Mesodermal cell (in vitro differentiated cells): ENCODE results near the gene TMEM240.
A peak's percentile ranks its signal among the peaks of the same experiment; 100 is the strongest.
"Not testable (repeated sequence)": the region's sequence is repeated elsewhere in the genome, so short reads cannot be mapped to it uniquely, and the experiment has no call there.

Experiments used
- H3K27ac ChIP-seq: 2 replicates; pipeline ENCODE4 v1.7.0; 2013; ENCODE audit warnings: mild to moderate bottlenecking, low read depth, low read length, moderate library complexity; ENCODE audit not compliant: severe bottlenecking
- H3K36me3 ChIP-seq: 2 replicates; pipeline ENCODE4 v1.7.1; 2013; ENCODE audit warnings: mild to moderate bottlenecking, low read length, moderate library complexity; ENCODE audit not compliant: control insufficient read depth, insufficient read depth
- H3K4me1 ChIP-seq: one replicate; pipeline ENCODE4 v1.7.1; 2013; ENCODE audit warnings: mild to moderate bottlenecking, low read length; ENCODE audit not compliant: insufficient read depth, control insufficient read depth, poor library complexity, severe bottlenecking
- H3K4me3 ChIP-seq: 2 replicates; pipeline ENCODE4 v1.7.0; 2013; ENCODE audit warnings: low read length, control low read depth, mild to moderate bottlenecking; ENCODE audit not compliant: insufficient read depth, poor library complexity, severe bottlenecking; ENCODE audit errors: extremely low read depth
- H3K9me3 ChIP-seq: 2 replicates; pipeline ENCODE4 v1.7.1; 2013; ENCODE audit warnings: mild to moderate bottlenecking, low read length, moderate library complexity; ENCODE audit not compliant: control insufficient read depth
- WGBS, 2 experiments: methylation state at CpG; one replicate each; pipeline ENCODE4 v1.1.5; 2013; ENCODE audit warnings: missing lambda C conversion rate in 2 of 2; ENCODE audit not compliant: insufficient coverage in 2 of 2; 5-methylcytosine and 5-hydroxymethylcytosine counted together

The TMEM240 gene

DNA sequence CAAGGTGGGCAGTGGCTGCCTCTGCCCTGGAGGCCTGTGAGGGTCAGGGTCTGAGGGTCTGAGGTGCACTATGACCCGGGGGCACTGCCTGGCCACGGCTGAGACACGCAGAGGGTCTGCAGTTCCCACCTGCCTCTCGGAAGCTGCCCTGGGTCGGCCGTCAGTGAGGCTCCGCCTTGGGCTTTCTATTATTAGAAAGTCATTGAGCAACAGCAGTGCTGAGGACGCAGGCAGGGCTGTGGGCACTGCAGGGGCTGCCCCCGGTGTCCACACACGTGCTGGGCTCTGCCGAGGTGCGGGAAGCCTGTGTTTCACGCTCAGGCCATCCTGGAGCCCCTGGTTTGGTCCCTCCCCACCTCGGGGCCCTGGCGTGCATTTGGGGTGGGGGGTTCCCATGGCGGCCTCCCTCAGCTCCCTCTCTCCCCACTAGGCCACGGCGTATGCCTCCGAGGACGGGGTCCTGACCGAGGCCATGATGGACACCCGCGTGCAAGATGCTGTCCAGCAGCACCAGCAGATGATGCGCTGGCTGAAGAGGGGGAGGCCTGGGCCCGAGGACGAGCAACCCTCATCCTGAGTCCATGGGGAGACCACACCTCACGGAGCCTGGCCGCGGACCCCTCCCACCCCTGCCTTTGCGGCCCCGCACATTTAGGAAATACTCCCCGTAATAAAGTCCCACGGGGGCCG is 31.5 kb downstream of the TMEM240 start:
- not testable (repeated sequence) for H3K27ac ChIP-seq, H3K36me3 ChIP-seq, H3K4me1 ChIP-seq, H3K4me3 ChIP-seq, H3K9me3 ChIP-seq
- WGBS, 2 experiments = 87 to 100% methylated on average over 7 to 9 of the region's 34 CpGs

DNA sequence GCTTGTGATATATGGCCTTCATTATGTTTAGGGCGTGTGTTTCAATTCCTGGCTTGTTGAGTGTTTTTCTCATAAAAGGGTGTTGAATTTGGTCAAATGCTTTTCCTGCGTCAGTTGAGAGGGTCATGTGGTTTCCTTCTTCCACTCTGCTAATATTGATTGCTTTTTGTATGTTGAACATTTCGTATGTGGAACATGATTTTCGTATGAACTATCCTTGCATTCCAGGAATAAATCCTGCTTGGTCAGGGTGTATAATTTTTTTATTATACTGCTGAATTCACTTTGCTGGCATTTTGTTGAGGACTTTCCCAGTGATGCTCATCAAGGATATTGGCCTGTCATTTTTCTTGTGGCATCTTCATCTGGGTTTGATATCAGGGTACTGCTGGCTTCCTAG is 33.1 kb downstream of the TMEM240 start:
- H3K4me1 ChIP-seq = no peaks in the 10 kb centered on the region
- no peaks in the 10 kb centered on the region for H3K36me3 ChIP-seq
- no peak overlapping the region for H3K27ac ChIP-seq
- no peak overlapping the region for H3K4me3 ChIP-seq
- H3K9me3 ChIP-seq = no peaks in the 10 kb centered on the region
- WGBS, 2 experiments = 93 to 95% methylated on average over 4 of the region's 4 CpGs

DNA sequence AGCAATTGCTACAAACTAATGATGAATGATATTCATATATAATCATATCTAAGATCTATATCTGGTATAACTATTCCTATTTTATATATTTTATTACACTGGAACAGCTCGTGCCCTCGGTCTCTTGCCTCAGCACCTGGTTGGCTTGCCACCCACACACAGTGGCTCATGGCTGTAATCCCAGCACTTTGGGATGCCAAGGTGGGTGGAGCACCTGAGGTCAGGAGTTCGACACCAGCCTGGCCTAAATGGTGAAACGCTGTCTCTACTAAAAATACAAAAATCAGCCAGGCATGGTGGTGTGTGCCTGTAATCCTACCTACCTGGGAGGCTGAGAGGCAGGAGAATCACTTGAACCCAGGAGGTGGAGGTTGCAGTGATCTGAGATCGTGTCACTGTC is 34.6 kb downstream of the TMEM240 start:
- WGBS, 2 experiments = 88 to 92% methylated on average over 2 to 4 of the region's 5 CpGs
- H3K4me1 ChIP-seq, H3K27ac ChIP-seq, H3K4me3 ChIP-seq, H3K9me3 ChIP-seq, H3K36me3 ChIP-seq: not testable (repeated sequence)

DNA sequence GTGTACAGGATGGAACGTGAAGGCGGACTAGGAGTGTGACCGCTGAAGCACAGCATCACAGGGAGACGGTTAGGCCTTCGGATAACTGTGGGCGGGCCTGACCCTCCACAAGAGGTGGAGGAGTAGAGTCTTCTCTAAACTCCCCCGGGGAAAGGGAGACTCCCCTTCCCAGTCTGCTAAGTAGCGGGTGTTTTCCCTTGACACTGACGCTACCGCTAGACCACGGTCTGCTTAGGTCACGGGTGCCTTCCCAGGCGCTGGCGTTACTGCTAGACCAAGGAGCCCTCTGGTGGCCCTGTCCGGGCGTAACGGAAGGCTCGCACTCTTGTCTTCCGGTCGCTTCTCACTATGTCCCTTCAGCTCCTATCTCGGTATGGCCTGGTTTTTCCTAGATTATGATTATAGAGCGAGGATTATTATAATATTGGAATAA is 35.0 kb downstream of the TMEM240 start:
- not testable (repeated sequence) for H3K4me1 ChIP-seq, H3K4me3 ChIP-seq, H3K9me3 ChIP-seq, H3K36me3 ChIP-seq
- H3K27ac ChIP-seq = peak overlapping the region; percentile 36
- no CpG with 5 or more reads among the region's 22 CpGs for WGBS, 2 experiments

DNA sequence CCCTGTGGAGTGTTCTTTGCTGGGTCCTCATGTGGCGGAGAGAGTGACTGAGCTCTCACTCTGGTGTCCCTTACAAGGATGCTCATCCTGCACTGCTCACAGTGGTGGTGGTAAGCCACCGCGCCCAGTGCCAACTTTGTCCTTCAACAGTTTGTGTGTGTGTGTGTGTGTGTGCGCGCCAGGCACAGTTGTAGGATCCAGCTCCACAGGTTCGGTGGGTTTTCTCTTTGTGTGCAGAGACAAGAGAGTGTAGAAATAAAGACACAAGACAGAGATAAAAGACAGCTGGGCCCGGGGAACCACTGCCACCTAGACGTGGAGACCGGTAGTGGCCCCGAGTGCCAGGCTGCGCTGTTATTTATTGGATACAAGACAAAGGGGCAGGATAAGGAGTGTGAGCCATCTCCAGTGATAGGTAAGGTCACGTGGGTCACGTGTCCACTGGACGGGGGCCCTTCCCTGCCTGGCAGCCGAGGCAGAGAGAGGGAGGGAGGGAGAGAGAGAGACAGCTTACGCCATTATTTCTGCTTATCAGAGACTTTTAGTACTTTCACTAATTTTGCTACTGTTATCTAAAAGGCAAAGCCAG is 35.6 kb downstream of the TMEM240 start:
- H3K27ac ChIP-seq = peak overlapping the region; percentile 36
- not testable (repeated sequence) for H3K9me3 ChIP-seq, H3K36me3 ChIP-seq, H3K4me3 ChIP-seq, H3K4me1 ChIP-seq
- WGBS, 2 experiments = 52 to 55% methylated on average over 9 to 14 of the region's 16 CpGs

DNA sequence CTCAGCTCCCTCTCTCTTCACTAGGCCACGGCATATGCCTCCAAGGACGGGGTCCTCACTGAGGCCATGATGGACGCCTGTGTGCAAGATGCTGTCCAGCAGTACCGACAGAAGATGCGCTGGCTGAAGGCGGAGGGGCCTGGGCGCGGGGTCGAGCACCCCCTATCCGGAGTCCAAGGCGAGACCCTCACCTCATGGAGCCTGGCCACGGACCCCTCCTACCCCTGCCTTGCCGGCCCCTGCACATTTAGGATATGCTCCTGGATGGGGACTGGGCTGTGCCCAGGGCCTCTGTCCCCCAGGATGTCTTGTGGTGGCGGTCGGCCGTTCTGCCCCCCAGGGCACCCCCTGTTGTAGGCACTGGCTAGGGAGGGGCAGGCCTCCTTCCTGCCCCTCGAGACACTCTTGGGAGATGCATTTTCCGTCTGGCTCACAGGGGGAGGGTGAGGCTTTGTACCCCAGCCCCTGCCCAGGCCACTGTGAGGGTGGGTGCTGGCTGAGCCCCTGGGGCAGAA is 44.9 kb downstream of the TMEM240 start:
- H3K4me1 ChIP-seq, H3K4me3 ChIP-seq, H3K27ac ChIP-seq: not testable (repeated sequence)
- WGBS, 2 experiments = 97% methylated on average over 9 to 12 of the region's 18 CpGs
- Histone ChIP-seq H3K36me3 (peaks cover 45% of the 10 kb centered on the region), H3K9me3 (peaks cover 14% of the 10 kb centered on the region)

DNA sequence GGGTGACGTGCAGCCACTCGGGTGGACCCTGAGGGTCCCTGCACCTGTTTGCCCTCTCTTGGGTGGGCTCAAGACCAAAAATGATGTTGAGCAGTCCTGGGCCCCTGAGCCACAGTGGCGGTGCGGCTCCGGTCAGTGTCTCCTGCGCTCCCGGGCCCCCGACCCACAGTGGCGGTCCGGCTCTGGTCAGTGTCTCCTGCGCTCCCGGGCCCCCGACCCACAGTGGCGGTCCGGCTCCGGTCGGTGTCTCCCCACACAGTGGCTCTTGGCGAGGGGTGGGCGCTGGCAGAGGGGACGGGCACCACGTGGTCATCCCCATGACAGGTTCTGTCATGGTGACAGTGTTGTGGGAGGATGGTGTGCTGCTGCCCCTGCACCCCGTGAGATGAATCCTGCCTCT is 46.1 kb downstream of the TMEM240 start:
- not testable (repeated sequence) for H3K27ac ChIP-seq, H3K4me1 ChIP-seq, H3K4me3 ChIP-seq
- Histone ChIP-seq H3K9me3 (peaks cover 14% of the 10 kb centered on the region), H3K36me3 (peaks cover 57% of the 10 kb centered on the region)
- WGBS, 2 experiments = 93 to 97% methylated on average over 5 to 9 of the region's 22 CpGs

DNA sequence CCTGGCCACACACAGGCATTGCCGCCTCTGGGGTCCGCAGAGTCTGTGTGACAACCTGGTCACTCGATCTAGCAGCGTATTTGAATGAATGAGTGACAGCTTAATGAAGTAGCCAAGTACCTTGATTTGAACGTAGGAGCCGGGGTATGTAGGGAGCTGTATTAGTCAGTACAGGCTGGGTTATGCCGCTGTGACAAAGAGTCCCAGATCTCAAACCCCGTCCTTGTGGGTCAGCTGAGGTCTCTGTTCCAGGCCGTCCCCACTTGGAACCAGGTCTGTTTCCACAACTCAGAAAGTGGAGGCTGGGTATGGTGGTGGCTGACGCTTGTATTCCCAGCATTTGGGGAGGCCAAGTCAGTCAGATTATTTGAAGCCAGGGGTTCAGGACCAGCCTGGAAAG is 48.8 kb downstream of the TMEM240 start:
- H3K36me3 ChIP-seq = peaks cover 81% of the 10 kb centered on the region
- no peaks in the 10 kb centered on the region for H3K4me1 ChIP-seq
- H3K27ac ChIP-seq = no peak overlapping the region
- no peak overlapping the region for H3K4me3 ChIP-seq
- 95% methylated on average over 8 to 10 of the region's 10 CpGs for WGBS, 2 experiments
- H3K9me3 ChIP-seq = peaks cover 14% of the 10 kb centered on the region

DNA sequence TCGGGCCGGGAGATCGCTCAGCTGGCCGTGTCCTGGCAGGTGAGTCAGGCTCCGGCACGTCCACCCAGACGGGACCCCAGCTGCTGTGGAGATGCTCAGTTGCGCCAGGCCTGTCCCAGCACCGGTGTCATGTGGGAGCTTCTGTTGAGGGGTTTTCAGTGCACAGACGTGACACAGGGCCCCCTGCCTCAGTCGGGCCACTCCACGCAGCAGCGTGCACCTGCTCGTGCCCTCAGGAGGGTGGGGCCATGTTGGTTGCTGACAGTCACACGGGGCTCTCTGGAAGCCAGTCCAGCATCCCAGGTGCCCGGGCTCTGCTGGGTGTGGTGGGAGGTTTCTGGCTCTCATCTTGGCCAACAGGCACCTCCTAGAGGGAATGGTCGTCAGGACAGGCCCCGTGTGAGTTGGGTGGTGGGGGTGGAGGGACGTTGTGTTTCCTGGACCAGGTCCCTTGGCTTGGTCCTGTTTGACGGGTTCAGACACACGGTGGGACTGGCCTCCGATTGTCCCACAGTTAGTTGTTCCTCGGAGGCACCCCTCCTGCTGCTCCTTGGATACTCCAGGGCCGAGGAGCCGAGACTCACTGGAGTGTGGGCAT is 49.7 kb downstream of the TMEM240 start:
- Histone ChIP-seq H3K4me3 (no peak overlapping the region), H3K4me1 (no peaks in the 10 kb centered on the region), H3K27ac (no peak overlapping the region), H3K36me3 (peaks cover 81% of the 10 kb centered on the region), H3K9me3 (peaks cover 14% of the 10 kb centered on the region)
- WGBS, 2 experiments = 94 to 95% methylated on average over 14 to 17 of the region's 25 CpGs

DNA sequence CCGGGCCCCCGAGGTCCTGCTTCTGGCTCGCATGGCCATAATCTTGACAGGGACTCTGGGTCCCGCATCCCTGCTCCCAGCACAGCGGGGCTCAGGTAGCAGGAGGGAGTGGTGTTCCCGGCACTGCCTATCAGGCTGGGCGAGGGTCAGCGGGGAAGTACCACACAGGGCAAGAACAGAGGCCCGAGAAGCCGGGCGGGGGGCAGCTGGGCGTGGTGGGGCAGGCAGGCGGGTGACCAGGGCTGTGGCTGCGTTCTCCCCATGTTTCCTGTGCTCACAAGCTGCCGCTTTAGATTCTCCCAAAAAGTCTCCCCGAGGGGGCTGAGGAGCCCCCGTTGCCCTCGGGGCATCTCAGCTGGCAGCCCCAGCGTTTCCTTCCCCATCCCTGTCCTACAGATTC is 50.6 kb downstream of the TMEM240 start:
- Histone ChIP-seq H3K36me3 (peaks cover 80% of the 10 kb centered on the region), H3K4me1 (no peaks in the 10 kb centered on the region), H3K4me3 (no peak overlapping the region), H3K9me3 (peaks cover 14% of the 10 kb centered on the region), H3K27ac (no peak overlapping the region)
- 95 to 97% methylated on average over 19 of the region's 19 CpGs for WGBS, 2 experiments

DNA sequence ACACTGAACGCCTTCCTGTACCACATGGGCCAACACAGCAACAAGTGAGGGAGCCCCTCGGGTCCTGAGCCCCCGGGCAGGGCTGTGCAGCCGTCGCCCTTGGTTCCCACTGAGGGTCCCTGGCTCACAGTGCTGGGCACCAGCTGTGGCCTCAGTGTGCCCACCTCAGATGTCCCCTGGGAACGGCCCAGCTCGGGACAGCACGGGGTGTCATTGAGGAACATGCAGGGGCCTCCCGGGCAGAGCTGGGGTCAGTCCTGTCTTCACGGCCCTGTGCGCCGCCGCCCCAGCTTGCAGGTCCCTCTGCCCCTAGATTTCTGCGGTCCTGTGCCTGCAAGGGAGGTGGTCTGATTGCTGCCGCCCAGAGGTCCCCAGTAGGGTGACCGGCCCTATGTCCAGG is 51.2 kb downstream of the TMEM240 start:
- no peaks in the 10 kb centered on the region for H3K4me1 ChIP-seq
- no peak overlapping the region for H3K27ac ChIP-seq
- H3K4me3 ChIP-seq = no peak overlapping the region
- peaks cover 83% of the 10 kb centered on the region for H3K36me3 ChIP-seq
- WGBS, 2 experiments = 97 to 99% methylated on average over 14 to 15 of the region's 16 CpGs
- H3K9me3 ChIP-seq = peaks cover 14% of the 10 kb centered on the region
